H9 (cell line): ENCODE measurements around the gene EVL. TPM values are rescaled to one million over a fixed set of nuclear protein-coding genes. Genes with fewer than 3 reads are reported as not detected.

Experiments used
- DNase-seq: peaks from one replicate; pipeline ENCODE4 v3.0.0-alpha.2; 2017
- H2AFZ ChIP-seq: one replicate; pipeline ENCODE4 v1.6.1; 2013; ENCODE audit warnings: mild to moderate bottlenecking, low read length, control low read depth, moderate library complexity
- H2AK5ac ChIP-seq: 2 replicates; pipeline ENCODE4 v1.6.1; 2013; ENCODE audit warnings: low read length, control low read depth, mixed read lengths; ENCODE audit not compliant: insufficient read length
- H2BK120ac ChIP-seq: one replicate; pipeline ENCODE4 v1.6.1; 2013; ENCODE audit warnings: low read depth, mild to moderate bottlenecking, low read length, control low read depth, inconsistent platforms; ENCODE audit not compliant: poor library complexity, severe bottlenecking
- H2BK12ac ChIP-seq: 2 replicates; pipeline ENCODE4 v1.6.1; 2013; ENCODE audit warnings: low read length, control low read depth, mixed read lengths, low read depth; ENCODE audit not compliant: insufficient read length
- H2BK15ac ChIP-seq: 2 replicates; pipeline ENCODE4 v1.6.1; 2013; ENCODE audit warnings: low read depth, low read length, control low read depth
- H2BK20ac ChIP-seq: one replicate; pipeline ENCODE4 v1.6.1; 2013; ENCODE audit warnings: low read depth, mild to moderate bottlenecking, low read length, control low read depth, inconsistent platforms; ENCODE audit not compliant: poor library complexity, severe bottlenecking
- H2BK5ac ChIP-seq: 2 replicates; pipeline ENCODE4 v1.6.1; 2013; ENCODE audit warnings: low read length, control low read depth, mixed read lengths; ENCODE audit not compliant: insufficient read length
- H3K14ac ChIP-seq: 2 replicates; pipeline ENCODE4 v1.6.1; 2013; ENCODE audit warnings: low read length, control low read depth; ENCODE audit not compliant: insufficient read depth
- H3K18ac ChIP-seq: 2 replicates; pipeline ENCODE4 v1.6.1; 2013; ENCODE audit warnings: low read depth, mild to moderate bottlenecking, mixed read lengths, low read length, control low read depth; ENCODE audit not compliant: insufficient read length
- H3K23ac ChIP-seq: 2 replicates; pipeline ENCODE4 v1.6.1; 2013; ENCODE audit warnings: low read length, control low read depth, mixed read lengths, low read depth; ENCODE audit not compliant: insufficient read length
- H3K23me2 ChIP-seq: 2 replicates; pipeline ENCODE4 v1.6.1; 2013; ENCODE audit warnings: low read depth, mild to moderate bottlenecking, mixed read lengths, low read length, control low read depth; ENCODE audit not compliant: insufficient read length, poor library complexity, severe bottlenecking
- H3K27ac ChIP-seq: 2 replicates; pipeline ENCODE4 v1.5.1; 2013; ENCODE audit warnings: low read length, control low read depth, mixed read lengths, low read depth; ENCODE audit not compliant: insufficient read length
- H3K27me3 ChIP-seq: 2 replicates; pipeline ENCODE4 v1.6.1; 2013; ENCODE audit warnings: low read length, control low read depth, inconsistent platforms; ENCODE audit not compliant: insufficient read depth
- H3K4ac ChIP-seq: 2 replicates; pipeline ENCODE4 v1.6.1; 2013; ENCODE audit warnings: low read depth, mild to moderate bottlenecking, control low read depth, inconsistent platforms, low read length, moderate library complexity
- H3K4me1 ChIP-seq: 2 replicates; pipeline ENCODE4 v1.6.1; 2013; ENCODE audit warnings: low read length, control low read depth, inconsistent platforms; ENCODE audit not compliant: insufficient read depth
- H3K4me2 ChIP-seq: 2 replicates; pipeline ENCODE4 v1.6.1; 2013; ENCODE audit warnings: low read length, control low read depth, mixed read lengths; ENCODE audit not compliant: insufficient read length, insufficient read depth
- H3K56ac ChIP-seq: 2 replicates; pipeline ENCODE4 v1.6.1; 2013; ENCODE audit warnings: low read depth, mild to moderate bottlenecking, mixed read lengths, low read length, control low read depth; ENCODE audit not compliant: insufficient read length
- H3K79me1 ChIP-seq: 2 replicates; pipeline ENCODE4 v1.6.1; 2013; ENCODE audit warnings: low read depth, mild to moderate bottlenecking, moderate library complexity, low read length, control low read depth, inconsistent platforms; ENCODE audit not compliant: insufficient read depth, poor library complexity, severe bottlenecking
- H3K79me2 ChIP-seq: 2 replicates; pipeline ENCODE4 v1.6.1; 2013; ENCODE audit warnings: low read length, control low read depth, inconsistent platforms; ENCODE audit not compliant: insufficient read depth
- H3K9ac ChIP-seq: 2 replicates; pipeline ENCODE4 v1.6.1; 2013; ENCODE audit warnings: low read length, control low read depth, mixed read lengths; ENCODE audit not compliant: insufficient read length; ENCODE audit errors: extremely low read depth
- H3K9me3 ChIP-seq: one replicate; pipeline ENCODE4 v1.6.1; 2013; ENCODE audit warnings: low read depth, low read length, inconsistent platforms; ENCODE audit not compliant: control insufficient read depth
- H3T11ph ChIP-seq: one replicate; pipeline ENCODE4 v1.6.1; 2013; ENCODE audit warnings: mild to moderate bottlenecking, low read length, control low read depth, inconsistent platforms
- H4K20me1 ChIP-seq: one replicate; pipeline ENCODE4 v1.6.1; 2013; ENCODE audit not compliant: control insufficient read depth, insufficient read length, insufficient read depth
- H4K5ac ChIP-seq: 2 replicates; pipeline ENCODE4 v1.6.1; 2013; ENCODE audit warnings: low read depth, mild to moderate bottlenecking, mixed read lengths, low read length, control low read depth; ENCODE audit not compliant: insufficient read length
- H4K8ac ChIP-seq: replicated peaks from 2 replicates; pipeline ENCODE4 v1.6.1; 2013; ENCODE audit warnings: low read length, control low read depth, mixed read lengths, low read depth; ENCODE audit not compliant: insufficient read length
- H4K91ac ChIP-seq: 2 replicates; pipeline ENCODE4 v1.6.1; 2013; ENCODE audit warnings: low read depth, mild to moderate bottlenecking, moderate library complexity, mixed read lengths, low read length, control low read depth; ENCODE audit not compliant: insufficient read length
- H3K27ac Mint-ChIP-seq, 3 experiments: 2 replicates in 2 of 3; 3 replicates in 1 of 3; pipeline ENCODE4 v1.8.0; 2020 to 2021; ENCODE audit warnings: mixed read lengths in 3 of 3, mild to moderate bottlenecking in 1 of 3, moderate library complexity in 1 of 3
- H3K27me3 Mint-ChIP-seq: 2 replicates; pipeline ENCODE4 v1.8.0; 2021; ENCODE audit warnings: low read depth, mild to moderate bottlenecking, moderate library complexity, mixed read lengths
- H3K36me3 Mint-ChIP-seq, 3 experiments: 2 replicates in 2 of 3; 3 replicates in 1 of 3; pipeline ENCODE4 v1.8.0; 2020 to 2021; ENCODE audit warnings: low read depth in 3 of 3, mixed read lengths in 3 of 3; ENCODE audit not compliant: insufficient read depth in 1 of 3
- H3K4me1 Mint-ChIP-seq, 2 experiments: 2 replicates each; pipeline ENCODE4 v1.8.0; 2020; ENCODE audit warnings: mixed read lengths in 2 of 2
- H3K4me3 Mint-ChIP-seq, 2 experiments: 2 replicates in 1 of 2; 3 replicates in 1 of 2; pipeline ENCODE4 v1.8.0; 2020 to 2021; ENCODE audit warnings: mild to moderate bottlenecking in 2 of 2, mixed read lengths in 2 of 2, moderate library complexity in 1 of 2
- H3K9me3 Mint-ChIP-seq, 2 experiments: 2 replicates in 1 of 2; 3 replicates in 1 of 2; pipeline ENCODE4 v1.8.0; 2020; ENCODE audit warnings: mild to moderate bottlenecking in 2 of 2, mixed read lengths in 2 of 2, moderate library complexity in 1 of 2
- WGBS: extraction: QIAGEN DNeasy Blood & Tissue Kit; methylation state at CpG from one replicate; pipeline ENCODE4 v1.1.7; 2013; ENCODE audit warnings: missing lambda C conversion rate, low lambda C conversion rate, mixed read lengths; ENCODE audit not compliant: insufficient read length; ENCODE audit errors: extremely low coverage; 5-methylcytosine and 5-hydroxymethylcytosine counted together
- total RNA-seq: library from RNA; stranded (reverse); gene quantifications from 2 replicates; pipeline ENCODE4 v1.2.1, GENCODE V29; 2021
- TF ChIP-seq, protein P1 (sequence below): fragments of 200-600 bp; sonication (generic); conservative IDR thresholded peaks from 3 replicates; pipeline ENCODE4 v1.8.0; 2021; ENCODE audit warnings: antibody characterized with exemption, mild to moderate bottlenecking

EVL gene
- total RNA-seq, 1 experiment from 2014 or later = 53.2 TPM

DNA sequence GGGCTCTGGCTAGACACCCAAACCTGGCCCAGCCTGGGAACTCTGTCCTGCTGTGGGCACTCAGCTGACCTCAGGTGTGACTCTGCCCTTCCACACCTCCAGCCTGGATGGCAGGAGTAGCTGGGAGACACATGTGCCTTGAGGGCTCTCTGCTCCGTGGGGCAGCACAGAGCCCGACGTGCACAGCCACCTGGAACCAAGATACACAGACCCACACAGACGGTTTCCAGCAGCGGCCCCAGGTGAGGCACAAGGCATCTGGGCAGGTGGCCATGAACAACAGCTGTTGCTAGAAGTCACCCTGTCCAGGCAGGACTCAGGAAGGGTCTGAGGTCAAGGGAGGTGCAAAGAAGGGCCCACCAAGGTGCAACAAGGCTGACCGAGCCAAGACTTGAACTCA is 88.3 kb downstream of the EVL start:
- H3K79me1 ChIP-seq = no peaks in the 10 kb centered on the region
- no peak overlapping the region for H3K23ac ChIP-seq
- DNase-seq = no peak
- H2BK15ac ChIP-seq = no peak overlapping the region
- no peak overlapping the region for H4K8ac ChIP-seq
- H3K27ac Mint-ChIP-seq = no peak overlapping the region
- no peak overlapping the region for H2BK5ac ChIP-seq
- H4K5ac ChIP-seq = no peak overlapping the region
- peaks cover 0 to 3% (median 0%) of the 10 kb centered on the region in 3 experiments; a peak in 2 of 7 replicates for H3K36me3 Mint-ChIP-seq
- no peak overlapping the region for H3K56ac ChIP-seq
- no peak overlapping the region for H3K14ac ChIP-seq
- H3K23me2 ChIP-seq = no peaks in the 10 kb centered on the region
- no peak overlapping the region for H2AFZ ChIP-seq
- no peak overlapping the region for H2BK20ac ChIP-seq
- no peaks in the 10 kb centered on the region for H3K79me2 ChIP-seq
- no peak overlapping the region for H3K4ac ChIP-seq
- no peaks in the 10 kb centered on the region for H4K20me1 ChIP-seq
- peaks cover 48% of the 10 kb centered on the region for H3K27me3 Mint-ChIP-seq
- no peak overlapping the region for H3K27ac ChIP-seq
- H2AK5ac ChIP-seq = no peak overlapping the region
- H3T11ph ChIP-seq = no peak overlapping the region
- H2BK12ac ChIP-seq = no peak overlapping the region
- no peaks in the 10 kb centered on the region; the same call in 1 of the 2 replicates for H3K4me1 ChIP-seq
- H3K18ac ChIP-seq = no peak overlapping the region
- TF ChIP-seq, protein P1, sequence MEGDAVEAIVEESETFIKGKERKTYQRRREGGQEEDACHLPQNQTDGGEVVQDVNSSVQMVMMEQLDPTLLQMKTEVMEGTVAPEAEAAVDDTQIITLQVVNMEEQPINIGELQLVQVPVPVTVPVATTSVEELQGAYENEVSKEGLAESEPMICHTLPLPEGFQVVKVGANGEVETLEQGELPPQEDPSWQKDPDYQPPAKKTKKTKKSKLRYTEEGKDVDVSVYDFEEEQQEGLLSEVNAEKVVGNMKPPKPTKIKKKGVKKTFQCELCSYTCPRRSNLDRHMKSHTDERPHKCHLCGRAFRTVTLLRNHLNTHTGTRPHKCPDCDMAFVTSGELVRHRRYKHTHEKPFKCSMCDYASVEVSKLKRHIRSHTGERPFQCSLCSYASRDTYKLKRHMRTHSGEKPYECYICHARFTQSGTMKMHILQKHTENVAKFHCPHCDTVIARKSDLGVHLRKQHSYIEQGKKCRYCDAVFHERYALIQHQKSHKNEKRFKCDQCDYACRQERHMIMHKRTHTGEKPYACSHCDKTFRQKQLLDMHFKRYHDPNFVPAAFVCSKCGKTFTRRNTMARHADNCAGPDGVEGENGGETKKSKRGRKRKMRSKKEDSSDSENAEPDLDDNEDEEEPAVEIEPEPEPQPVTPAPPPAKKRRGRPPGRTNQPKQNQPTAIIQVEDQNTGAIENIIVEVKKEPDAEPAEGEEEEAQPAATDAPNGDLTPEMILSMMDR = no peak
- WGBS = no CpG with 5 or more reads among the region's 6 CpGs
- peaks cover 5 to 14% of the 10 kb centered on the region in 2 experiments for H3K4me1 Mint-ChIP-seq
- H3K4me3 Mint-ChIP-seq = no peak overlapping the region
- peaks cover 6% of the 10 kb centered on the region in 2 experiments; a peak in 3 of 5 replicates for H3K9me3 Mint-ChIP-seq
- H2BK120ac ChIP-seq = no peak overlapping the region
- H3K9ac ChIP-seq = no peak overlapping the region
- H3K9me3 ChIP-seq = no peaks in the 10 kb centered on the region
- H3K27me3 ChIP-seq = peaks cover 8% of the 10 kb centered on the region
- H4K91ac ChIP-seq = no peak overlapping the region
- no peak overlapping the region for H3K4me2 ChIP-seq
